ENCODE data around the gene SRRM2.
A peak's percentile ranks its signal among the peaks of the same experiment; 100 is the strongest.

SRRM2 gene

GRCh38 chr16:2737895-2738418 is 14.5 kb upstream of the SRRM2 start:
- DNase-seq (ENCODE audit: low spot score) (no peak), FAIRE-seq (no peak)

GRCh38 chr16:2738615-2739014 is 13.8 kb upstream of the SRRM2 start:
- FAIRE-seq: no peak
- no peak for DNase-seq (ENCODE audit: low spot score)

GRCh38 chr16:2739625-2740430 is 12.6 kb upstream of the SRRM2 start:
- FAIRE-seq (no peak), DNase-seq (ENCODE audit: low spot score) (no peak)

GRCh38 chr16:2740476-2740875 is 12.0 kb upstream of the SRRM2 start:
- no peak for DNase-seq (ENCODE audit: low spot score)
- no peak for FAIRE-seq

- DNase-seq (ENCODE audit: low spot score) (no peak), FAIRE-seq (no peak)
These were observed 11.3 kb upstream of the SRRM2 start for GRCh38 chr16:2741168-2741567.

GRCh38 chr16:2742323-2743006 is 10.0 kb upstream of the SRRM2 start:
- DNase-seq (ENCODE audit: low spot score): no peak
- no peak for FAIRE-seq

- FAIRE-seq (no peak), DNase-seq (ENCODE audit: low spot score) (no peak)
These were observed 9.2 kb upstream of the SRRM2 start for GRCh38 chr16:2743007-2743810.

- FAIRE-seq (no peak), DNase-seq (ENCODE audit: low spot score) (no peak)
These were observed 7.7 kb upstream of the SRRM2 start for GRCh38 chr16:2744711-2745110.

- FAIRE-seq (no peak), DNase-seq (ENCODE audit: low spot score) (no peak)
These were observed 7.1 kb upstream of the SRRM2 start for GRCh38 chr16:2745116-2745890.

GRCh38 chr16:2745961-2746360 is 6.5 kb upstream of the SRRM2 start:
- FAIRE-seq (no peak), DNase-seq (ENCODE audit: low spot score) (no peak)

GRCh38 chr16:2748757-2749455 is 3.5 kb upstream of the SRRM2 start:
- FAIRE-seq (no peak), DNase-seq (ENCODE audit: low spot score) (no peak)

- DNase-seq (ENCODE audit: low spot score) (no peak), FAIRE-seq (no peak)
These were observed 3.0 kb upstream of the SRRM2 start for GRCh38 chr16:2749476-2749875.

GRCh38 chr16:2749936-2750335 is 2.5 kb upstream of the SRRM2 start:
- FAIRE-seq: no peak
- DNase-seq (ENCODE audit: low spot score): no peak

- DNase-seq (ENCODE audit: low spot score) (no peak), FAIRE-seq (no peak)
These were observed 832 bp upstream of the SRRM2 start for GRCh38 chr16:2751577-2752034.

GRCh38 chr16:2752850-2753732 is 653 bp downstream of the SRRM2 start:
- FAIRE-seq (no peak), DNase-seq (ENCODE audit: low spot score) (peak; percentile 91)

GRCh38 chr16:2753733-2754020 is 1.2 kb downstream of the SRRM2 start:
- DNase-seq (ENCODE audit: low spot score): no peak
- FAIRE-seq: no peak

GRCh38 chr16:2755158-2755557 is 2.7 kb downstream of the SRRM2 start:
- FAIRE-seq: no peak
- no peak for DNase-seq (ENCODE audit: low spot score)

GRCh38 chr16:2756288-2757015 is 4.0 kb downstream of the SRRM2 start:
- FAIRE-seq: no peak

GRCh38 chr16:2757344-2757743 is 4.9 kb downstream of the SRRM2 start:
- FAIRE-seq (no peak), DNase-seq (ENCODE audit: low spot score) (no peak)

More at GRCh38 chr16:2756288-2757015, 4.0 kb downstream of the SRRM2 start:
- DNase-seq (ENCODE audit: low spot score): no peak
